ENCODE results near the gene DDX10.

- TF ChIP-seq POLR2A (IDR thresholded peaks at IDR 0.05): no peak
- TF ChIP-seq CTCF (IDR thresholded peaks at IDR 0.05): no peak
Observed at GRCh38 chr11:108857382-108857781, 192.5 kb downstream of the DDX10 start.

Data from testis (tissue), 2 donors.